Stimulated activated CD8-positive, alpha-beta memory T cell treated with anti-CD3 and anti-CD28 coated beads, Interleukin-7, amount 100 ng/mL, for 1 hour (primary cell): ENCODE results near the gene ILRUN.
"Not testable (repeated sequence)": the region's sequence is repeated elsewhere in the genome, so short reads cannot be mapped to it uniquely, and the experiment has no call there.

ENCODE experiments used
- DNase-seq, 2 donors: peaks; one replicate each; pipeline ENCODE4 v3.0.0-alpha.2; 2020; ENCODE audit warnings: low read depth in 2 of 2

ILRUN gene

DNA sequence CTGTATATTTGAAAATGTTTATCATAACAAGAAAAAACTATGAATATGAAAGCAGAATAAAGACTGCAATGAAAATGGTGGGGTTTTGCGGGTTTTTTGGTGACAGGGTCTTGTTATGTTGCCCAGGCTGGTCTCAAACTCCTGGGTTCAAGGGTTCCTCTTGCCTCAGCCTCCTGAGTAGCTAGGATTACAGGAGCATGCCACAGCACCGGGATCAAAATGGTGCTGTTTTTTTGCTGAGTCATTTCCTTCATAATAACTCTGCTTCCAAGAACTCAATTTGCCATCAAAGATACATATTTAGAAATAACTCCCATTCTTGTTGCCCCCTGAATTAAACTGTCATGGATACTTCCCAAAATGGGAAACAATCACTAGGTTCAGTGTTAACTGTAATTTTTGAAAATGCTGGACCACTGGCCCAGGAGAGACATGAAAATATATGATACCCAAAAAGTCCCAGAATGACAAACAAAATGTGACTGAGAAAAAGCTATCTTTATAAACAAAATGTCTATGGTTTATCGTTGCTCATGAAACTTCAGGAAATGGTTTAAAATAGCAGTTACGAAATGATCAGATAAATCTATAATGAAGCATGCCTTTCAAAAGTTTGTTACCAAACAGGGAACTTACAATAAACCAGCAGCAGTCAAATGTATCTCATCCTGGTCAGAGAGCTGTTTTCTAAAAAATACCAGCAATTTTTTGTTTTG lies 32.2 kb downstream of the ILRUN start:
- DNase-seq, result no peak

DNA sequence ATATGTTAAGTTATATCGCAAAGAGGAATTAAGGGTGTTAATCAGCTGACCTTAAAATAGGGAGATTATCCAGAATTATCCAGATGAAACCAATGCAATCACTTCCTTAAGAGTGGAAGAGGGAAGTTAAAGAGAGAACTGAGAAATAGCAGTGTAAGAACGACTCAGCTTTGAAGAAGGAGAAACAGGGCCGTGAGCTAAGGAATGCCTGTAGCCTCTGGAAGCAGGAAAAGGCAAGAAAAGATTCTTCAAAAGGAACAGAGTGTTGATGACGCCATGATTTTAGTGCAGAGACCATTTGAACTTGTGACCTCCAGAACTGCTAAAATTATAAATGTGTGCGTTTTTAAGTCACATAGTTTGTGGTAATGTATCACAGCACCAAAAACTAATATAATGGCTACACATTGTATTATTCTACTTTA lies 32.7 kb downstream of the ILRUN start:
- no peak for DNase-seq

DNA sequence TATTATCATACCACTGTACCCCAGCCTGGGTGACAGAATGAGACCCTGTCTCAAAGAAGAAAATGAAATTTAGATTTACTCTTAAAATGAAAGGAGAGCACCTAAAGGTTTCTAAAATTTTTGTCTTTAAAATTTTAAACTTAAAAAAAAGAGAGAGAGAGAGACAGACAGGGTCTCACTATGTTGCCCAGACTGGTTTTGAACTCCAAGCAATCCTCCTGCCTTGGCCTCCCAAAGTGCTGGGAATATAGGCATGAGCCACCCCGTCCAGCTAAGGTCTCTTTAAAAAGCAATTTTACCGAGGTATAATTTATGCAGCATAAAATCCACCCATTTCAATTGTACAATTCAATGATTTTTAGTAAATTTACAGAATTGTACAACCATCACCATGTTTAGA lies 33.2 kb downstream of the ILRUN start:
- DNase-seq, result no peak

DNA sequence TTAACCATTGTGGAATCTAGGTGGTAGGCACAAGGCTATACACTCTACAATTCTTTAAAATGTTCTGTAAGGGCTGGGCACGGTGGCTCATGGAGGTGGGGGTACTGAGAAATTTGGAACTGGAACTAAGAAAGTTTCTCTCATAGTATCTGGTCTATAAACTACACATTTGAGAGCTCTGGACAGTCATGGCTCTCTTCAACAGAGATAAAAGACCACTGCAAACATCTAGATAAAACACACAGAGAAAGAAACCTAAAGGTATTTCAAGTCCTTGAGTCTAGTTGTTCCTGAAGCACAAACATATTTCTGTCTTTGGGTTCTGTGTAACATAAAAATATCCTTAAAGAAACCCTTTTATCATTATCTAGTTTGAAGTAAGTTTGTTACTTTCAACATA lies 35.2 kb downstream of the ILRUN start:
- no peak for DNase-seq

DNA sequence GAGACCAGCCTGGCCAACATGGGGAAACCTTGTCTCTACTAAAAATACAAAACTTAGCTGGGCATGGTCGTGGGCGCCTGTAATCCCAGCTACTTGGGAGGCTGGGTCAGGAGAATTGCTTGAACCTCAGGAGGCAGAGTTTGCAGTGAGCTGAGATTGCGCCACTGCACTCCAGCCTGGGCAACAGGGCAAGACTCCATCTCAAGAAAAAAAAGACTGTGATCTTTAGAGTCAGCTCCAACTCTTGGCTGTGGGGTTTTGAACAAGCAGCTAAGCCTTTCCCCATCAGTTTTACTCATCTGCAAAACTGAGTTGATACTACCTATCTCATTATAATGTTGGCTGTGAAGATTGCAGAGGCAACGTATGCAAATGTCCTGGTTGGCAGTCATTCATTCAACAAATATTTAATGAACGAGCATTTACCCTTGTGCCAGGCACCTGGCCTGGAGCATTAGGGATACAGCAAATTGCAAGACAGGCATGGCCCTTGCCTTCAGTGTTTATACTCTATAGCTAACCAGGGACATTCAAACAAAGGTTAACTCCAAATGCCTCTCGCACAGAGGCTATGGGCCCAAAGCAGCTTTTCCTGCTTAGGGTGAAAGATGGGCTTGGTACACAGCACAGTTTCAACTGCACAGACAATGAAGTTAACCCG lies 37.8 kb downstream of the ILRUN start:
- DNase-seq, result no peak

DNA sequence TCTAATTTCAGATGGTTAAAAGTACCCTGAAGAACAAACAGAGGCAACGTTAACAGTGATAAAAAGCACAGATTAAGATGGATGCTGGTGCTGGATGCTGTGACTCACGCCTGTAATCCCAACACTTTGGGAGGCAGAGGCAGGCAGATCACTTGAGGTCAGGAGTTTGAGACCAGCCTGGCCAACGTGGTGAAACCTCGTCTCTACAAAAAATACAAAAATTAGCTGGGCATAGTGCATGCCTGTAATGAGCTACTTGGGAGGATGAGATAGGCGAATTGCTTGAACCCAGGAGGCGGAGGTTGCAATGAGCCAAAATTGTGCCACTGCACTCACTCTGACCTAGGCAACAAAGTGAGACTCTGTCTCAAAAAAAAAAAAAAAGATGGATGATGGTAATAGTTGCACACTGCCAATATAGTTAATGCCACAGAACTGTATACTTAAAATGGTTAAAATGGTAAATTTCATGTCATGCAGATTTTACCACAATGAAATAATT lies 38.5 kb downstream of the ILRUN start:
- not testable (repeated sequence) for DNase-seq

DNA sequence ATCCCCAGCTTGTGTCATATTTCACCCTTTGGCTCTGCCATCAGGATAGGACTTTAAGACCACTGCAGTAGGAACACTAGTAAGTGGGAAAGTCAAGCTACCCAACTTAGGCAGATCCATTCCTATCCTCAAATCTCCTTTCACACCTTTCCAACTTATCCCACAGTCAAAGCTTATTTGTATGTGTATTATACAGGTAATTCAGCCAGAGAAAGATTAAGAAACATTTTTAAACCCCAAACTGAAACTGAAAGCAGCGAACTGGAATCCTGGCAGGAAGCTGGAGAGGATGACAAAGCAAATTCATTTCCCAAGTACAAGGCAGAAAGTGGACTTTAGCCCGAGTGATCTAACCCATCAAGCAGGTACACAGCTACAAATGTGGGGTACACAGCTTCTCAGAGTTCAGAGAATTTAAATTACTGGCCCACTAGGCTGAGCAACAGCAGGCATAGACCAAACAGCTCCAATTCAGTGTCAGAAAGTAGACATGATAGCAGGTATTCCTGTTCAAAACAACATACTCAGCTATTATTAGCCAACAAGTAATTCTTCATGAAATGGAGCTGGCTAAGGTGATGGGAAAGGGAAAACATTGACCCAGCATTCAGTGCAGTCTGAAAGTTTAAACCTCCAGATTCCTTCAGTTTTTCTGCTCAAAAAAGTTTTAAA lies 39.1 kb downstream of the ILRUN start:
- DNase-seq, result no peak

DNA sequence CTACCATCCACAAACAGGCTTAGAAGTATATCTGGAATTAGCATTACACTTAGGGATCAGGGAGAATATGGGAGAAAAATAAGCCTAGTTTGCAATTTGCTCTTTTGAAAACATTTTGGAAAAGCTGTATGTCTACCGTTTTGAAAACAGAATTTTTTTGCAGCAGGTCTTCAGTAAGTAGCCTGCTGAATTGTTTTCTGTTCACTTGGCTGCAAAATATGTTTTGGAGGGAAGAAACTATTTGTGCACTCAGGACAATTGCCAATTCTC lies 39.6 kb downstream of the ILRUN start:
- DNase-seq, result no peak

DNA sequence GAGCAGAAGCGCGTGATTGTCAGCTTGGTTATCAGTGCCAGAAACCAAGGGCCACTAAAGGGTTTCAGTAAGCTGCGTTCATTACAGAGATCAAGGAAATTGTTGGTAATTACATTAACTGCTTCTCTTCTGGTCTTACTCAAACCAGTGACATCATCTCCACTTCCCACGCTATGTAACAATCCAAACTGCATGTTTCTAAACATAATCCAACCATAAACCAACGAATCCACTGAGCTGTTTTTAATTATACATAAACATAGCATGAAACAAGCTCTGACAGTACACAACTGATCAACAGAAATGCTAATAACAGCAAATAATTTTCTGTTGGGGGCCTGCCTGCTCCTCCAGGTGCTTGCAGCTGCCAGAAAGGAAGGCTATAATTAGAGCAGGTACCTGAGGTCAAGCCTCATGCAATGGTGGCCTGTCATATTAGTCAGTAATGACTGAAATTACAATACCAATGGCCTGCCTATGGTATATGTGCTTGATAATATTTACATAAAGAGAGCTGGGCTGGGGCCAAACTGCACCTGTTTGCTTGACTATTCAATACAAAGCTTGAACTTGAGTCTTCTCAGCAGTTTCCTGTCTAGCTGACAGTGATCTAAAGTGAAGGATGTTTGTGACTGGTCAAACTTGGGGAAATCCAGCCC lies 40.1 kb downstream of the ILRUN start:
- no peak for DNase-seq

DNA sequence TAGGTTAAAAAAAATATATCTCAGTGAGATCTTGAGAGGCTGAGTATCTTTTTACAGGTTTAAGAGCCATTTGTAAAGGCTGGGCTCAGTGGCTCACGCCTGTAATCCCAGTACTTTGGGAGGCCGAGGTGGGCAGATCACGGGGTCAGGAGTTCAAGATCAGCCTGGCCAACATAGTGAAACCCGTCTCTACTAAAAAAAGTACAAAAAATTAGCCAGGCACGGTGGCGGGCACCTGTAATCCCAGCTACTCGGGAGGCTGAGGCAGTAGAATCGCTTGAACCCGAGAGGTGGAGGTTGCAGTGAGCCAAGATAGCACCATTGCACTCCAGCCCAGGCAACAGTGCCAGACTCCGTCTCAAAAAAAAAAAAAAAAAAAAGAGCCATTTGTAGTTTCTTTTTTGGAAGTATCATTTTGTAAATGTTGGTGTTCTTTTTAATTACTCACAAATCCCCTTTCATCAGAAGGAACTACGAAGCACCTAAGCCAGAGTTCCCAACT lies 40.6 kb downstream of the ILRUN start:
- not testable (repeated sequence) for DNase-seq

DNA sequence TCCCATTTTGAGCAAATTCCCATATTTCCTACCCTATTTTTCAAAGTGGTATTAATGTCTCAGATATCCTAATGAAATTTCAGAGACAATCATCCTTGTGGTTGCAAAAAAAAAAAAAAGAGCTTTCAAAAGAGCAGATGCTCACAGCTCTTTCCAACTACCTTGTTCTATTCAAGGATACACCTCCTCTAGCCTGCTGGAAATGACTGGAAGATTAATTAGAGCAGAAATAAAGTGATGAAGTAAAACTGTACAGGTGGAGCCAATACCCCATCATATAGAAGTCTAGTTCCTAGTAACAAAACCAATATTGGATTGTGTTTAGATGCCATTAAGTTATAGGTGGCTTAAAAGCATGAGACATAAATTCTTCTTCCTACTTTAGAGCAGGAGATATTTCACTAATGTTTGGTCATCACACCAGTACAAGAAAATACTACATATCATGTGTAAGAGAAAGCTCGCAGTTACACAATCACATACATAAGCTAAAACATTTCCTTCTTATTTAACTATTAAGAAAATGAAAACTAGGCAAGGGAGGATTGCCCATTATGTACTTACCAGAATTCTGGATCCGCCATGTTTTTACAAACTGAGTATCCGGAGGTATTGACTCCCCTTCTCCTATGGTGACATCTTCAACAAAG lies 42.4 kb downstream of the ILRUN start:
- DNase-seq, result no peak

DNA sequence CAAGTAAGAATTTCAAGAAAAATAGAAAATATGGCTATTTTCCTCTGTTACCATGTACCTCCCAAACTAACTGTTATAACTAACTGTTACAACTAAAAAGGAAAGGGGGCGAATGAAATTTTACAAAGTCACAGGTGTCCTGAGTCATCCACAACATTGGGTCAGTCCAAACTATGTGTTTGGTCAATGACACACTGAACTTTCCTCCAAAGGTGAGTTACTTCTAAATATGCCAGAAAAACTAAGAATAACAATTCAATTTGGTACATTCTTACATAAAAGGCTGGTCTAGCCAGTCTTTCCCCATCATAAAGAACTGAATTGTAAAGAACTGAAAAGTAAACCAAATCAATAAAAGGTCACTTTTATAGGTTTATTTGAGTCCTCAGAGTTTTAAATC lies 44.3 kb downstream of the ILRUN start:
- no peak for DNase-seq

DNA sequence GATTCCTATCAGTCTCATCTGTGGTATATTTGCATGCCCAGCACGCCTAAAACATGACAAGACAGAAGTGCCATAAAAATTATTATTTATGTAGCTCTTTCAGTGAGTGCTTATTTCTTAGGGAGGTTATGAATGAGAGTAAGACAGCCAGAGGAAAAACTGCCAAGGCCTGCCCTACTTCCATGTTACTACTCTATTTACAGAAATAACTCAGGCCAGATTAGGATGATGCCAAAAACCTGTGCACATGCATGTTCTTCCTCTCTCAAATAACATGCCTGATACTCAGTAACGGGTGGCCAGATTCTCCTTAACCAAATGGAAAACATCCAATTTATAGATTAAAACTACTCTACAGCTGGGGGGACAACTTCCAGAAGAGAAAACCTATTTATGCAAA lies 45.7 kb downstream of the ILRUN start:
- DNase-seq, result no peak

DNA sequence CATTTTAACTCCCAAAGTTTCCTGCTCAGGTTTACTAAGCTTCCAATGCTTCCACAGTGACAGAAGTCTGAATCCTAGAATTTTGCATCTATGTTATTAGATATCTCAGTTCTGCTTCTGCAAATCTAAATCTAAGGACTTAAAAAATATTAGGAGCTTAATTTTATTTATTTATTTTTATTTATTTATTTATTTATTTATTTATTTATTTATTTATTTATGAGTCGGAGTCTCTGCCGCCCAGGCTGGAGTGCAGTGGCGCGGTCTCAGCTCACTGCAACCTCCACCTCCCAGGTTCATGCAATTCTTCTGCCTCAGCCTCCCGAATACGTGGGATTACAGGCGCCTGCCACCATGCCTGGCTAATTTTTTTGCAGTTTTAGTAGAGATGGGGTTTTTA lies 46.3 kb downstream of the ILRUN start:
- DNase-seq, result not testable (repeated sequence)

DNA sequence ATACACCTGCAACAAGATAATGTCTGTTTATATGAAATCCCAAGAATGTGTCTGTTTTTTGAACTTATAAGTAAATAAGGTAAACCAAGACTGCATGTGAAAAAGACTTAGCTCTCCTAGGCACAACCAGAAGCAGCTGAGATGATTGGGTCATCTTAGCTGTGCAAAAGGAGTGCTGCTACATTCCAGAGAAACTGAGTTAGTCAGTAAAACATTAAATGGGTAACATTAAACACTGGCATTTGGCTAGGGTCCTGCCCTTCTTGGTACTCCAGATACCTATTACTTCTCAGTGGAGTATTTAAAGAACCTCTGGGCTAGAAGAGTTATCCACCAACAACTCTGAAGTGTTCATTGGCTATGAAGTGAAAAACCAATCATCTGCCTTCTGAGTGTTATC lies 47.8 kb downstream of the ILRUN start:
- no peak for DNase-seq
